IMR-90 (cell line): ENCODE data around the gene SH3RF3. TPM values are rescaled to one million over a fixed set of nuclear protein-coding genes. Genes with fewer than 3 reads are reported as not detected.

Experiments used
- ATAC-seq: fragments of 200-7000 bp; cut with Tn5 transposase; 2 replicates; pipeline ENCODE4 v1.9.1; 2020; ENCODE audit warnings: low read depth, mild to moderate bottlenecking, moderate library complexity
- BruUV-seq: library from RNA; stranded (reverse); fragments of 400-500 nt; replicated peaks from 2 replicates; lab custom pipeline; 2021; lab: Mats Ljungman, UMichigan
- CTCF ChIA-PET: fragments of 300-600 bp; formaldehyde crosslinking; extraction: SDS; loops from one replicate; lab custom pipeline; 2021; ENCODE audit warnings: antibody characterized with exemption; lab: Yijun Ruan, JAX
- POLR2A ChIA-PET: fragments of 300-600 bp; sonication (Branson Sonifier 250); formaldehyde crosslinking; loops from one replicate; lab custom pipeline; 2022; ENCODE audit warnings: antibody characterized with exemption; ENCODE audit not compliant: unreplicated experiment; lab: Charles Lee
- DNase-seq: peaks from one replicate; pipeline ENCODE4 v3.0.0; 2013
- H2AFZ ChIP-seq: replicated peaks from 2 replicates; pipeline ENCODE3; 2013; ENCODE audit warnings: low read length, mild to moderate bottlenecking; ENCODE audit not compliant: poor library complexity
- H2AK5ac ChIP-seq: 2 replicates; pipeline ENCODE4 v1.6.1; 2013; ENCODE audit warnings: low read depth, low read length, inconsistent platforms
- H2AK9ac ChIP-seq: replicated peaks from 2 replicates; pipeline ENCODE3; 2013; ENCODE audit warnings: mild to moderate bottlenecking, low read depth, low read length, moderate library complexity; ENCODE audit not compliant: poor library complexity
- H2BK120ac ChIP-seq: 2 replicates; pipeline ENCODE4 v1.6.1; 2013; ENCODE audit warnings: low read depth, low read length, inconsistent platforms
- H2BK15ac ChIP-seq: 3 replicates; pipeline ENCODE4 v1.6.1; 2013; ENCODE audit warnings: low read depth, low read length, inconsistent platforms
- H2BK20ac ChIP-seq: 2 replicates; pipeline ENCODE4 v1.6.1; 2013; ENCODE audit warnings: low read depth, mild to moderate bottlenecking, inconsistent platforms, low read length, moderate library complexity
- H2BK5ac ChIP-seq: 2 replicates; pipeline ENCODE4 v1.6.1; 2013; ENCODE audit warnings: mild to moderate bottlenecking, low read depth, low read length, inconsistent platforms; ENCODE audit not compliant: poor library complexity, severe bottlenecking
- H3K14ac ChIP-seq: replicated peaks from 2 replicates; pipeline ENCODE4 v1.6.1; 2013; ENCODE audit warnings: low read depth, low read length, inconsistent platforms
- H3K18ac ChIP-seq: 2 replicates; pipeline ENCODE4 v1.6.1; 2013; ENCODE audit warnings: low read depth, low read length, control low read depth
- H3K23ac ChIP-seq: 2 replicates; pipeline ENCODE4 v1.6.1; 2013; ENCODE audit warnings: low read depth, low read length, inconsistent platforms
- H3K27ac ChIP-seq: 2 replicates; pipeline ENCODE4 v1.5.1; 2013; ENCODE audit warnings: mild to moderate bottlenecking, control low read depth, low read length; ENCODE audit not compliant: insufficient read depth
- H3K27me3 ChIP-seq: 2 replicates; pipeline ENCODE4 v1.6.1; 2013; ENCODE audit warnings: low read length; ENCODE audit not compliant: control insufficient read depth, insufficient read depth
- H3K36me3 ChIP-seq: 2 replicates; pipeline ENCODE4 v1.6.1; 2013; ENCODE audit warnings: low read length, mixed read lengths; ENCODE audit not compliant: control insufficient read depth, insufficient read depth
- H3K4ac ChIP-seq: 2 replicates; pipeline ENCODE4 v1.6.1; 2013; ENCODE audit warnings: low read depth, low read length, inconsistent platforms
- H3K4me1 ChIP-seq: 2 replicates; pipeline ENCODE4 v1.6.1; 2013; ENCODE audit warnings: low read length, mixed read lengths; ENCODE audit not compliant: control insufficient read depth, insufficient read depth
- H3K4me2 ChIP-seq: 2 replicates; pipeline ENCODE4 v1.6.1; 2013; ENCODE audit warnings: low read depth, mild to moderate bottlenecking, control low read depth, low read length, moderate library complexity
- H3K4me3 ChIP-seq: 2 replicates; pipeline ENCODE4 v1.5.1; 2013; ENCODE audit warnings: low read depth, mild to moderate bottlenecking, control low read depth, low read length, moderate library complexity; ENCODE audit not compliant: insufficient read depth
- H3K56ac ChIP-seq: 2 replicates; pipeline ENCODE4 v1.6.1; 2013; ENCODE audit warnings: low read length, inconsistent platforms; ENCODE audit not compliant: insufficient read depth; ENCODE audit errors: extremely low read depth
- H3K79me1 ChIP-seq, 2 experiments: 2 replicates each; pipeline ENCODE4 v1.6.1; 2013; ENCODE audit warnings: low read length in 2 of 2, inconsistent platforms in 1 of 2, low read depth in 1 of 2
- H3K9ac ChIP-seq: 2 replicates; pipeline ENCODE4 v1.6.1; 2013; ENCODE audit warnings: low read depth, low read length, control low read depth
- H3K9me1 ChIP-seq: 2 replicates; pipeline ENCODE4 v1.6.1; 2013; ENCODE audit warnings: low read length, inconsistent platforms; ENCODE audit not compliant: insufficient read depth
- H3K9me3 ChIP-seq: 2 replicates; pipeline ENCODE4 v1.6.1; 2013; ENCODE audit warnings: low read length; ENCODE audit not compliant: control insufficient read depth, insufficient read depth
- H4K20me1 ChIP-seq: 2 replicates; pipeline ENCODE4 v1.6.1; 2013; ENCODE audit warnings: low read length, inconsistent platforms; ENCODE audit not compliant: insufficient read depth
- H4K5ac ChIP-seq: 2 replicates; pipeline ENCODE4 v1.6.1; 2013; ENCODE audit warnings: mild to moderate bottlenecking, low read depth, low read length, control low read depth
- H4K8ac ChIP-seq, 2 experiments: 2 replicates each; pipeline ENCODE4 v1.6.1; 2013; ENCODE audit warnings: low read depth in 2 of 2, low read length in 2 of 2, control low read depth in 1 of 2, inconsistent platforms in 1 of 2
- H4K91ac ChIP-seq: 2 replicates; pipeline ENCODE4 v1.6.1; 2013; ENCODE audit warnings: low read depth, low read length, inconsistent platforms; ENCODE audit not compliant: insufficient read depth
- CEBPB ChIP-seq: IDR thresholded peaks from 2 replicates; pipeline ENCODE4 v1.6.1; 2012; ENCODE audit warnings: low read depth, low read length, improper control_type of control experiment
- CHD1 ChIP-seq: IDR thresholded peaks from 2 replicates; pipeline ENCODE4 v1.6.1; 2012; ENCODE audit warnings: low read depth, low read length, improper control_type of control experiment
- MAFK ChIP-seq: IDR thresholded peaks from 2 replicates; pipeline ENCODE4 v1.6.1; 2012; ENCODE audit warnings: low read depth, low read length, improper control_type of control experiment
- MAZ ChIP-seq: IDR thresholded peaks from 2 replicates; pipeline ENCODE4 v1.6.1; 2012; ENCODE audit warnings: low read depth, mild to moderate bottlenecking, low read length, improper control_type of control experiment, moderate library complexity, borderline replicate concordance
- WGBS, 2 experiments: methylation state at CpG; one replicate each; pipeline versions ENCODE4 v1.1.5 to v1.1.7; 2013; ENCODE audit warnings: missing lambda C conversion rate in 2 of 2; ENCODE audit not compliant: insufficient read length in 1 of 2; ENCODE audit errors: extremely low coverage in 2 of 2; 5-methylcytosine and 5-hydroxymethylcytosine counted together
- dilution Hi-C: fragments of 300-500 bp; cut with HindIII; formaldehyde crosslinking; loops from one replicate; pipeline ENCODE4 v1.14.3; 2018; ENCODE audit warnings: low sequenced_read_pairs; ENCODE audit not compliant: unreplicated experiment
- in situ Hi-C: fragments of 300-500 bp; cut with MboI; formaldehyde crosslinking; loops from 3 replicates; pipeline ENCODE4 v1.14.3; 2019; ENCODE audit warnings: low sequenced_read_pairs, inconsistent platforms, mixed read lengths
- intact Hi-C: fragments of 100-400 bp; cut with micrococcal nuclease; formaldehyde crosslinking; loops from 2 replicates; pipeline ENCODE4 v1.10.0; 2022
- polyA plus RNA-seq, 3 experiments: library from polyadenylated mRNA; depleted of rRNA; stranded (reverse); fragments of >200 nt; gene quantifications; 2 replicates each; pipeline ENCODE4 v1.2.3, GENCODE V29; 2012; ENCODE audit warnings: low replicate concordance in 1 of 3
- total RNA-seq: library from RNA; depleted of rRNA; stranded (reverse); fragments of >200 nt; gene quantifications from 2 replicates; pipeline ENCODE4 v1.2.3, GENCODE V29; 2012

Gene SH3RF3
- total and polyA plus RNA-seq, 2 of the 4 experiments (the other 2 are of a cell fraction), result 3.4 to 5.3 TPM

DNA sequence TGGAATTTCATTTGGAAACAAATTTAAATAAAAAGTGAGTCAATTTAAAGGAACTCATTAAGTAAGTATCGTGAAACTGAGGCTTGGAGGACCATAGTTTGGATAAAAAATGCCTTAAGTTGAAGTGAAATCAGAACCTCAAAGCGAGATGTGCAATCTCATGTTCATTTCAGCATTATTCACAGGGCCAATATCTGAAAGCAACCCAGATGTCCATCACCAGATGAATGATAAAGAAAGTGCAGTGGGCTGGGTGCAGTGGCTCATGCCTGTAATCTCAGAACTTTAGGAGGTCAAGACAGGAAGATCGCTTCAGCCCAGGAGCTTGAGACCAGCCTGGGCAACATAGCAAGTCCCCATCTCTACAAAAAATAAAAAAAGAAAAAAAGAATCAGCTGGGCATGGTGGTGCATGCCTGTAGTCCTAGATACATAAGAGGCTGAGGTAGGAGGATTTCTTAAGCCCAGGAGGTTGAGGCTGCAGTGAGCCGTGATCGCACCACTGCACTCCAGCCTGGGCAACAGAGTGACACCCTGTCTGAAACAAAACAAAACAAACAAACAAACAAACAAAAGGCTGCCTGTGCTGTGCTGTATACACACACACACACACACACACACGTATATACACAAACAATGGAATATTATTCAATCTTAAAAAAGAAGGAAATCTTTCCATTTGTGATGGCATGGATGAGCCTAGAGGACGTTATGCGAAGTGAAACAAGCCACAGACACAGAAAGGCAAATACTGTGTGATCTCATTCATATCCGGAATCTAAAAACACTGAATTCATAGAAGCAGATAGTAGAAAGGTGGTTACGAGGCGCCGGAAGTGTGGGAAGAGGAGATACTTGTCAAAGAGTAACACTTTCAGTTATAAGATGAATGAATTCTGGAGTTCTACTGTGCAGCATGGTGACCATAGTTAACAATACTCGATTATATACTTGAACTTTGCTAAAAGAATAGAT is 14.5 kb downstream of the SH3RF3 start:
- Histone ChIP-seq H2BK15ac (no peak overlapping the region), H3K56ac (no peak overlapping the region), H3K4me3 (no peak overlapping the region), H3K27ac (no peak overlapping the region), H3K27me3 (no peaks in the 10 kb centered on the region), H3K23ac (peak overlapping the region; percentile 60; the same call in 1 of the 2 replicates), H3K9me1 (peaks cover 40% of the 10 kb centered on the region), H4K5ac (no peak overlapping the region), H2BK5ac (no peak overlapping the region), H3K36me3 (no peaks in the 10 kb centered on the region), H4K91ac (no peak overlapping the region), H3K4me1 (peaks cover 20% of the 10 kb centered on the region), H3K18ac (no peak overlapping the region), H3K9me3 (no peaks in the 10 kb centered on the region), H2BK20ac (no peak overlapping the region), H3K79me1 (peaks cover 45 to 92% of the 10 kb centered on the region in 2 experiments), H2BK120ac (no peak overlapping the region), H4K20me1 (peaks cover 93% of the 10 kb centered on the region), H4K8ac (no peak overlapping the region), H3K4me2 (no peak overlapping the region), H2AFZ (no peak overlapping the region), H3K4ac (no peak overlapping the region), H2AK9ac (no peak overlapping the region), H3K9ac (no peak overlapping the region), H3K14ac (no peak overlapping the region), H2AK5ac (peak overlapping the region; percentile 25; the same call in 1 of the 2 replicates)
- in situ Hi-C loops, result loop anchor here (25.0 kb wide), 1 partner anchor 194 kb away; no protein-coding TSS in a partner anchor
- WGBS, 2 experiments, result 100% methylated on average over 4 of the region's 13 CpGs; no CpG with 5 or more reads in 1 of the 2 experiments
- POLR2A ChIA-PET, result no interaction called here
- no TSS peak for BruUV-seq
- DNase-seq (peak; percentile 47), ATAC-seq (peak; percentile 53)
- intact Hi-C loops, result no loop called here
- no peak for TF ChIP-seq CHD1
- no peak for TF ChIP-seq MAFK
- TF ChIP-seq CEBPB, result 0 out of 2 replicates have a peak, but pooled peaks have one; percentile 1
- TF ChIP-seq MAZ, result no peak
- dilution Hi-C loops, result no loop called here
- CTCF ChIA-PET, result no interaction called here
